Measurements from ENCODE around the gene BLM.
A peak's percentile ranks its signal among the peaks of the same experiment; 100 is the strongest.
"Not testable (repeated sequence)": the region's sequence is repeated elsewhere in the genome, so short reads cannot be mapped to it uniquely, and the experiment has no call there.

The BLM gene

GRCh38 chr15:90839187-90840071 lies 122.3 kb downstream of the BLM start:
- no peak overlapping the region for H3K9ac ChIP-seq (ENCODE audit: low read length)
- H3K27ac ChIP-seq (ENCODE audit: low read depth, low read length) = no peak overlapping the region
- H3K4me3 ChIP-seq (ENCODE audit: low read length) = peak overlapping the region; percentile 43
- no peaks in the 10 kb centered on the region for H3K27me3 ChIP-seq (ENCODE audit: control insufficient read depth, insufficient read depth, low read length)
- H3K4me1 ChIP-seq (ENCODE audit: control insufficient read depth, insufficient read depth, low read length) = no peaks in the 10 kb centered on the region
- H3K36me3 ChIP-seq (ENCODE audit: control insufficient read depth, insufficient read depth, low read length) = no peaks in the 10 kb centered on the region

DNA sequence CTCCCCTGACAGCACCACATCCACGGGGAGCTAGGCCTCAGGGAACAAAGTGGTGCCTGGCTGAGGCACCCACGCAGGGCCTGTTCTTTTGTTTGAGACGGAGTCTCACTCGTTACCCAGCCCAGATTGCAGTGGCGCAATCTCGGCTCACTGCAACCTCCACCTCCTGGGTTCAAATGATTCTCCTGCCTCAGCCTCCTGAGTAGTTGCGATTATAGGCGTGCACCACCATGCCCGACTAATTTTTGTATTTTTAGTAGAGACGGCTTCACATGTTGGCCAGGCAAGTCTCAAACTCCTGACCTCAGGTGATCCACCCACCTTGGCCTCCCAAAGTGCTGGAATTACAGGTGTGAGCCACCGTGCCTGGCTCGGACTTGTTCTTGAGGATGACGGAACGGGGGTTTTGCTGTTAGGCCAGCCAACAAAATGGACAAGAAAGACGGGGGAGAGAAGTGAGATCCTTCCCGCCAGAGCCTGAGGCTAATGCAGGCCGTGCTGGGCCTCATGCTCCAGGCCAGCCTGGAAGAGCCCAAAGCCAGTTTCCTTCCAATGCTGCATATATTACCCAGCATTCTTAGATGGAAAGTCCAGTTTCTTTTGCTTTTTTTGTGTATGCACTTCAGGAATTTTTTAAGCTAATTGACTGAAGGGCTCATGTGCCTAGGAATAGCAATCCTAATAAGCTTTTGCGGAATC lies 123.2 kb downstream of the BLM start:
- Histone ChIP-seq H3K27me3 (ENCODE audit: control insufficient read depth, insufficient read depth, low read length) (no peaks in the 10 kb centered on the region), H3K4me1 (ENCODE audit: control insufficient read depth, insufficient read depth, low read length) (no peaks in the 10 kb centered on the region), H3K9ac (ENCODE audit: low read length) (no peak overlapping the region), H3K27ac (ENCODE audit: low read depth, low read length) (no peak overlapping the region), H3K36me3 (ENCODE audit: control insufficient read depth, insufficient read depth, low read length) (no peaks in the 10 kb centered on the region), H3K4me3 (ENCODE audit: low read length) (peak overlapping the region; percentile 43)

DNA sequence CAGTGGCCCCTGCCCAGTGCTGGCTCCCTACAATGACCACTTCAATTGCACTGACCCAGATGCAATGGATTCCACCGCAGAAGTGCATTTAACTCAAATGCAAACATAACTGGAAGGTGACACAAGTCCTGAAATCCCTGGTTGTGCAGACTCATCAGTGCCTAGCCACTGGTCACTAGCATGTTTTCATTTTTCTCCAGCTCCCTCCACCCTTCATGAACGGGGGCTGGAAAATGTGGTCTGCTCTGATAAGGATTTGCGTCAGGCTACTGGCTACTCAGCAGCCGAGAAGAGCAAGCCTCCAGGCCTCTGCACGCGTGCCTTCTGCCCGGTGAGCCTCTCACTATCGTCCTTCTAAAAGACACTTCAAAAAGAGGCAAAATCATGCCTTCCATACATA lies 123.8 kb downstream of the BLM start:
- Histone ChIP-seq H3K27me3 (ENCODE audit: control insufficient read depth, insufficient read depth, low read length) (no peaks in the 10 kb centered on the region), H3K4me3 (ENCODE audit: low read length) (no peak overlapping the region), H3K4me1 (ENCODE audit: control insufficient read depth, insufficient read depth, low read length) (no peaks in the 10 kb centered on the region), H3K27ac (ENCODE audit: low read depth, low read length) (no peak overlapping the region), H3K36me3 (ENCODE audit: control insufficient read depth, insufficient read depth, low read length) (no peaks in the 10 kb centered on the region), H3K9ac (ENCODE audit: low read length) (no peak overlapping the region)

DNA sequence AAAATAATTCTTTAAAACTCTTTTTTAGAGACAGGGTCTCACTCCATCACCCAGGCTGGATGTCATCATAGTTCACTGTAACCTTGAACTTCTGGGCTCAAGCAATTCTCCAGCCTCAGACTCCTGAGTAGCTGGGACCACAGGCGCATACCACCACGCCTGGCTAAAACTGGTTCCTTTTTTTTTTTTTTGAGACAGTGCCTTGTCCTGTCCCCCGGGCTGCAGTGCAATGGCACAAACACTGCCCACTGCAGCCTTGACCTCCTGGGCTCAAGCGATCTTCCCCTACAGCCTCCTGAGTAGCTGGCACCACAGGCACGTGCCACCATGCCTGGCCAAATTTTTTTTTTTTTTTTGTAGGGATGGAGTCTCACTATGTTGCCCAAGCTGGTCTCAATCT lies 127.5 kb downstream of the BLM start:
- H3K4me1 ChIP-seq (ENCODE audit: control insufficient read depth, insufficient read depth, low read length) = no peaks in the 10 kb centered on the region
- H3K4me3 ChIP-seq (ENCODE audit: low read length) = no peak overlapping the region
- no peak overlapping the region for H3K9ac ChIP-seq (ENCODE audit: low read length)
- no peaks in the 10 kb centered on the region for H3K27me3 ChIP-seq (ENCODE audit: control insufficient read depth, insufficient read depth, low read length)
- no peak overlapping the region for H3K27ac ChIP-seq (ENCODE audit: low read depth, low read length)
- H3K36me3 ChIP-seq (ENCODE audit: control insufficient read depth, insufficient read depth, low read length) = no peaks in the 10 kb centered on the region

DNA sequence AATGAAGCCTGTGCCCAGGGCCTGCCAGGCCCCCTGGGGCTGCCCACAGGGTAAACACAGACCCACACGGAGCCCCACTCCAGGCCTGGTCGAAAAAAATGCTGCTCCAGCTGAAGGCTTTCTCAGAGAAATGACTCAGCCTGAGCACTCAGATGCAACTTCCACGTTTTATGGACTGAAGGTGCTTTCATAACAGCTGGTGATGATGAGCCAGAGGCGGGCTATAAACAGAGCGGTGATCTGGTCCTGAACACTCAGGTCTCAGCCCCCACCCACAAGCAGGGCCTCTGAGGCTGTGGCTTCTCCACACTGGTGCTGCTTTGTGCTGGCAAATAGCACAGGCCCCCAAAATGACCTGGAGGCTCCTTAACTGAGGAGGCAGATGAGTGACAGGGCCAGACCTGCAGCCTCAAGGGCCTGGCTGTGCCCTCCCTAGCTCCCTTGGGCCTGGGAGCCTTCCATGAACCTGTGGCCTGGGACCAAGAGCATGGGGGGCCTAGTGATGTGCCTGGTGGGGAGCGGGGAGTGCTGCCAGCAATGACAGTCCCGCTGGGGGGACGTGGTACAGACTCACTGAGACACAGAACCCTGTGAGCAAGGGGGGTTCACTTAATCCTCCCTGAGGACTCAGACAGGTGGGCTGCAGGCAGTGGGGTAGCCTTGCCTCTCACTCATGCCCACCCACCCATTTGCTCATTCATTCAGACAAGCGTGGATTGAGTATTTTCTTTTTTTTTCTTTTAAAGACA lies 128.2 kb downstream of the BLM start:
- H3K27ac ChIP-seq (ENCODE audit: low read depth, low read length) = no peak overlapping the region
- H3K4me1 ChIP-seq (ENCODE audit: control insufficient read depth, insufficient read depth, low read length) = no peaks in the 10 kb centered on the region
- H3K4me3 ChIP-seq (ENCODE audit: low read length) = no peak overlapping the region
- no peaks in the 10 kb centered on the region for H3K36me3 ChIP-seq (ENCODE audit: control insufficient read depth, insufficient read depth, low read length)
- H3K9ac ChIP-seq (ENCODE audit: low read length) = no peak overlapping the region
- no peaks in the 10 kb centered on the region for H3K27me3 ChIP-seq (ENCODE audit: control insufficient read depth, insufficient read depth, low read length)

DNA sequence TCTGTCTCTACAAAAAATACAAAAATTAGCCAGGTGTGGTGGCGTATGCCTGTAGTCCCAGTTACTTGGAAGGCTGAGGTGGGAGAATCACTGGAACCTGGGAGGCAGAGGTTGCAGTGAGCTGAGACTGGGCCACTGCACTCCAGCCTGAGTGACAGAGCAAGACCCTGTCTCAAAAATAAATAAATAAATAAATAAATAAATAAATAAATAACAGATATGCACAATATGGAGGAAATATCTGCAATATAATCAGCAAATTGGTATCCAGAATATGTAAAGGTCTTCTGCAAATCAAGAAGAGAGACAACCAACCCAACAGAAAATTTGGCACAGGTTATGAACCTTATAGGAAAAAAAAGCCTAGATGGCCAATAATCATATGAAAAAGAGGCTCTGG lies 132.3 kb downstream of the BLM start:
- not testable (repeated sequence) for H3K4me3 ChIP-seq (ENCODE audit: low read length); H3K27ac ChIP-seq (ENCODE audit: low read depth, low read length); H3K4me1 ChIP-seq (ENCODE audit: control insufficient read depth, insufficient read depth, low read length); H3K36me3 ChIP-seq (ENCODE audit: control insufficient read depth, insufficient read depth, low read length); H3K27me3 ChIP-seq (ENCODE audit: control insufficient read depth, insufficient read depth, low read length); H3K9ac ChIP-seq (ENCODE audit: low read length)

- H3K36me3 ChIP-seq (ENCODE audit: control insufficient read depth, insufficient read depth, low read length) = no peaks in the 10 kb centered on the region
- H3K27me3 ChIP-seq (ENCODE audit: control insufficient read depth, insufficient read depth, low read length) = no peaks in the 10 kb centered on the region
- H3K4me1 ChIP-seq (ENCODE audit: control insufficient read depth, insufficient read depth, low read length) = no peaks in the 10 kb centered on the region
- no peak overlapping the region for H3K9ac ChIP-seq (ENCODE audit: low read length)
- H3K4me3 ChIP-seq (ENCODE audit: low read length) = no peak overlapping the region
- no peak overlapping the region for H3K27ac ChIP-seq (ENCODE audit: low read depth, low read length)
Measured at GRCh38 chr15:90851114-90851513, 134.0 kb downstream of the BLM start.

DNA sequence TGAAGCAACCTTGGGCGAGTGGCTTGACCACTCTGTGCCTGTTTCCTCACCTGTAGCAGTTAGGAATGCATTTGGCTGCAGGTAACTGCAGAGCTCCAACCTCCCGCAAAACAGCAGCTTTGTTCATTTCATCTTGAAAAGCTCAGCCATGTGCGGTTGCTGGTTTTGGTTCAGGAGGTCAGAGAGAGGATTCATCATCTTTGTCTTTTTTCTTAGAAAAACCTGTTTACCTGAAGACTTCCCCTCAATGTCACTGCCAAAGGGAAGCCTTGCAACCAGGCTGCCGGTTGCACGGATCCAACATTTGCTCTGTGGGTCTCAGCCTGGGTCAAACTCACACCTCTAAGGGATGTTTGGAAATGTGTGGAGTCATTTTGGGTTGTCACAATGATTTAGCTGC lies 134.8 kb downstream of the BLM start:
- no peaks in the 10 kb centered on the region for H3K27me3 ChIP-seq (ENCODE audit: control insufficient read depth, insufficient read depth, low read length)
- H3K36me3 ChIP-seq (ENCODE audit: control insufficient read depth, insufficient read depth, low read length) = no peaks in the 10 kb centered on the region
- no peaks in the 10 kb centered on the region for H3K4me1 ChIP-seq (ENCODE audit: control insufficient read depth, insufficient read depth, low read length)
- no peak overlapping the region for H3K27ac ChIP-seq (ENCODE audit: low read depth, low read length)
- H3K9ac ChIP-seq (ENCODE audit: low read length) = no peak overlapping the region
- H3K4me3 ChIP-seq (ENCODE audit: low read length) = no peak overlapping the region

DNA sequence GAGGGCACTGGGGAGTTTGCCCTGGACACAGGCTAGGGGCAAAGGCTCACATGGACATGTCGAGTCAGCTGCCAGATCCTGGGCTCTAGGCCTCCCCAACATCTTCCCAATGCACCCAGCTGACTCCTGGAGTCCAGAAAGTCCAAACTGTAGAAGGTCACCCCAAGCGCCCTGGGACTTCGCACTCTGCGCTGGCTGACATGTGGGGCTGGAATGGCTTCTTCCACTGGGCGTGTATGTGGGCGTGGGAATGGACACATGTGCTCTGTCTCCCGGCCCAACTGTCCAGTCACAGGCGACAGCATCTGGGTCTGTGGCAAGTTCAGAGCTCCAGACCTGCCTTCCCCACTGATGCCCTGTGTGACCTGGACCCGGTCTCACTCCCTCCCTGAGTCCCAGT lies 138.0 kb downstream of the BLM start:
- H3K4me3 ChIP-seq (ENCODE audit: low read length) = no peak overlapping the region
- H3K27ac ChIP-seq (ENCODE audit: low read depth, low read length) = no peak overlapping the region
- H3K9ac ChIP-seq (ENCODE audit: low read length) = no peak overlapping the region
- H3K4me1 ChIP-seq (ENCODE audit: control insufficient read depth, insufficient read depth, low read length) = no peaks in the 10 kb centered on the region
- no peaks in the 10 kb centered on the region for H3K36me3 ChIP-seq (ENCODE audit: control insufficient read depth, insufficient read depth, low read length)
- no peaks in the 10 kb centered on the region for H3K27me3 ChIP-seq (ENCODE audit: control insufficient read depth, insufficient read depth, low read length)

DNA sequence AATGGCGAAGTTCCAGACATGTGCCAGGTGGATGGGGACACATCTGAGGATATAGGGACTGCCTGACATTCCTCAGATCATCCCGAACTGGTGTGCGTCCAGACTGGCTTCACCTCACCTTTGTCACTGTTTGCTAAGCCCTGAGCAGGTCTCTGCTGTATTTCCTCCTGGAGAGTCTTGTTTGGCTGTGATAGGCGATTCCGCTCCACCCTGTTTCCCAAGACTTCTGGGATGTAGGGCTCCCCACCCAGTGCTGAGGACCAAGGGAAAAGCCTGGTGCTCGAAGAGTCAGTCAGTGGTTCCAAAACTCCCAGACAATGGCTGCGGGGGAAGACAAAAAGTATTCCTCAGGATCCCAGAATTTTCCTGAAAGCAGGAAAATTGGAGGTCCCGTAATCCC lies 140.2 kb downstream of the BLM start:
- Histone ChIP-seq H3K27me3 (ENCODE audit: control insufficient read depth, insufficient read depth, low read length) (no peaks in the 10 kb centered on the region), H3K4me1 (ENCODE audit: control insufficient read depth, insufficient read depth, low read length) (no peaks in the 10 kb centered on the region), H3K27ac (ENCODE audit: low read depth, low read length) (no peak overlapping the region), H3K4me3 (ENCODE audit: low read length) (no peak overlapping the region), H3K36me3 (ENCODE audit: control insufficient read depth, insufficient read depth, low read length) (no peaks in the 10 kb centered on the region), H3K9ac (ENCODE audit: low read length) (no peak overlapping the region)

GRCh38 chr15:90857883-90858443 lies 140.8 kb downstream of the BLM start:
- Histone ChIP-seq H3K36me3 (ENCODE audit: control insufficient read depth, insufficient read depth, low read length) (no peaks in the 10 kb centered on the region), H3K27me3 (ENCODE audit: control insufficient read depth, insufficient read depth, low read length) (no peaks in the 10 kb centered on the region), H3K27ac (ENCODE audit: low read depth, low read length) (no peak overlapping the region), H3K4me1 (ENCODE audit: control insufficient read depth, insufficient read depth, low read length) (no peaks in the 10 kb centered on the region), H3K4me3 (ENCODE audit: low read length) (no peak overlapping the region), H3K9ac (ENCODE audit: low read length) (no peak overlapping the region)

All from rectal smooth muscle tissue (tissue), 1 donor.